Choroid plexus epithelial cell (primary cell): ENCODE results near the gene CYTL1.

ENCODE experiments used
- DNase-seq: peaks from one replicate; pipeline ENCODE4 v3.0.0-alpha.2; 2010; ENCODE audit warnings: low read depth
- H3K4me3 ChIP-seq: 2 replicates; pipeline ENCODE4 v1.5.1; 2011; ENCODE audit warnings: low read depth, mild to moderate bottlenecking, control low read depth, low read length, moderate library complexity
- TF ChIP-seq, protein P1 (sequence below): conservative IDR thresholded peaks from 2 replicates; pipeline ENCODE4 v1.5.1; 2011; ENCODE audit warnings: low read depth, mild to moderate bottlenecking, control low read depth, inconsistent platforms, low read length, moderate library complexity

The CYTL1 gene

GRCh38 chr4:4980621-4981230 is 38.5 kb downstream of the CYTL1 start:
- no peak overlapping the region for H3K4me3 ChIP-seq
- TF ChIP-seq, protein P1, sequence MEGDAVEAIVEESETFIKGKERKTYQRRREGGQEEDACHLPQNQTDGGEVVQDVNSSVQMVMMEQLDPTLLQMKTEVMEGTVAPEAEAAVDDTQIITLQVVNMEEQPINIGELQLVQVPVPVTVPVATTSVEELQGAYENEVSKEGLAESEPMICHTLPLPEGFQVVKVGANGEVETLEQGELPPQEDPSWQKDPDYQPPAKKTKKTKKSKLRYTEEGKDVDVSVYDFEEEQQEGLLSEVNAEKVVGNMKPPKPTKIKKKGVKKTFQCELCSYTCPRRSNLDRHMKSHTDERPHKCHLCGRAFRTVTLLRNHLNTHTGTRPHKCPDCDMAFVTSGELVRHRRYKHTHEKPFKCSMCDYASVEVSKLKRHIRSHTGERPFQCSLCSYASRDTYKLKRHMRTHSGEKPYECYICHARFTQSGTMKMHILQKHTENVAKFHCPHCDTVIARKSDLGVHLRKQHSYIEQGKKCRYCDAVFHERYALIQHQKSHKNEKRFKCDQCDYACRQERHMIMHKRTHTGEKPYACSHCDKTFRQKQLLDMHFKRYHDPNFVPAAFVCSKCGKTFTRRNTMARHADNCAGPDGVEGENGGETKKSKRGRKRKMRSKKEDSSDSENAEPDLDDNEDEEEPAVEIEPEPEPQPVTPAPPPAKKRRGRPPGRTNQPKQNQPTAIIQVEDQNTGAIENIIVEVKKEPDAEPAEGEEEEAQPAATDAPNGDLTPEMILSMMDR = no peak
- no peak for DNase-seq

DNA sequence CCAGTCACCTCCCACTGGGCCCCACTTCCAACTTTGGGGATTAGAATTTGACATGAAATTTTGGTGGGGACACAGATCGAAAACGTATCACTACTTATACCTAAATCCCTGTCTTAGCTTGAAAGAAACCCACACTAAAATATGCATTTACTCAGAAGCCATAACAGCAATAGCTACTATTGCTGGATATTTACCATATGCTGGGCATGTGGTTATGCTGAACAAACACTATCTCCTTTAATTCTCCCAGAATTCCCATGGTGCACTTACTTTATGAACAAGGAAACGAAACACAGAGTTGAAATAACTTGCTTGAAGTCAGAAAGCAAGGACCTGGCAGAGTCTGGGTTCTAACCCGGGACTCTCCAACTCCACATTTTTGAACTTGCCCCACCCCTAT is 39.3 kb downstream of the CYTL1 start:
- H3K4me3 ChIP-seq = no peak overlapping the region
- no peak for DNase-seq
- TF ChIP-seq, protein P1 = no peak

DNA sequence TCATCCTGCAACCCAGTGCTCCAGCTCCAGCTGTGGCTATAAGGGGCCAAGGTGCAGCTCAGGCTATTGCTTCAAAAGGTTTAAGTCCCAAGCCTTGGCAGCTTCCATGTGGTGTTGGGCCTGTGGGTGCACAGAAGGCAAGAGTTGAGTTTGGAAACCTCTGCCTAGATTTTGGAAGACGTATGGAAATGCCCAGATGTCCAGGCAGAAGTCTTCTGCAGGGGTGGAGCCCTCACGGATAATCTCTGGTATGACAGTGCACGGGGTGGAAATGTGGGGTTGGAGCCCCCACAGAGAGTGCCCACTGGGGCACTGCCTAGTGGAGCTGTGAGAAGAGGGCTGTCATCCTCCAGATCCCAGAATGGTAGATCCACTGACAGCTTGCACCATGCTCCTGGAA is 44.5 kb downstream of the CYTL1 start:
- DNase-seq = no peak
- TF ChIP-seq, protein P1 = no peak
- no peak overlapping the region for H3K4me3 ChIP-seq

DNA sequence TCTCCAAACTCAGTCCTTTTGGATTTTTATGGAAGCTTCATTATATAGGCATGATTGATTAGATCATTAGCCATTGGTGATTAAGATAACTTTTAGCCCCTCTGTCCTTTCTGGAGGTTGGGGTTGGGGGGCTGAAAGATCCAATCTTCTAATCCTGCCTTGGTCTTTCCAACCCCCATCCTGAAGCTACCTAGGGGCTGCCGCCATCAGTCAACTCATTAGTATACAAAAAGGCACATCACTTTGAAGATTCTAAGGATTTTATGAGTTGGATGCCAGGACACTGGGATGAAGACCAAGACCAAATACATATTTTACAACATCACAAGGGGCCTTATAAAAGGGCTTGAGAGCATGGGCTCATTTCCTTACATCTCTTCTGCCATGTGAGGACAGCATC is 47.5 kb downstream of the CYTL1 start:
- TF ChIP-seq, protein P1 = no peak
- DNase-seq = no peak
- no peak overlapping the region for H3K4me3 ChIP-seq

GRCh38 chr4:4969298-4969697 is 50.0 kb downstream of the CYTL1 start:
- no peak for DNase-seq
- H3K4me3 ChIP-seq = no peak overlapping the region
- TF ChIP-seq, protein P1 = no peak

DNA sequence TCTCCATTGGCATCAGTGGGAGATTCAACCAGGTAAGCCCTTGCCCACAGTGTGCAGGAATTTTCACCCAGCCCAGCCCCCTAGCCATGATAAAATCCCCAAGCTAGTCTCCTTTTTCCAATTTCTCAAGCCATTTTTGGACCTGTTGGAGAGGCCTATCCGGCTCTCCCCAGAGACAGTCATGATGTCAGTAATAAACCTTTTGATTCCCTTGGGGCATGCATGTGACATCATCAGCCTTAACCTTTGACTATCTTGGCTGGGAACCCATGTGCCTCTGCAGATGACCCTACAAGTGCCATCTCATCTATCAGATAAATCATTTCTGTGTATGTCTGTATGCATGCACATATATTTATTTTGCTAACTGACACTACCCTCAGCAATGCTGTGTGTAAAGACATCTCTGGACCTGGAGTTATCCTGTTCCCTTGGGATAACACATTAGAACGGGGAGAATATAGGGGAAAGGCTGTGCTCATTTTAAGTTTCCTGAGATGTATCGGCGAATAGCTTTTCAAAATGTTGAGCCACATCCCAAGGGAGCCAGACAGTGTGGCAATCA is 51.0 kb downstream of the CYTL1 start:
- TF ChIP-seq, protein P1 = no peak
- no peak for DNase-seq
- no peak overlapping the region for H3K4me3 ChIP-seq
